ENCODE data around the gene POU5F1.
"Not testable (repeated sequence)": the region's sequence is repeated elsewhere in the genome, so short reads cannot be mapped to it uniquely, and the experiment has no call there.

POU5F1 gene

DNA sequence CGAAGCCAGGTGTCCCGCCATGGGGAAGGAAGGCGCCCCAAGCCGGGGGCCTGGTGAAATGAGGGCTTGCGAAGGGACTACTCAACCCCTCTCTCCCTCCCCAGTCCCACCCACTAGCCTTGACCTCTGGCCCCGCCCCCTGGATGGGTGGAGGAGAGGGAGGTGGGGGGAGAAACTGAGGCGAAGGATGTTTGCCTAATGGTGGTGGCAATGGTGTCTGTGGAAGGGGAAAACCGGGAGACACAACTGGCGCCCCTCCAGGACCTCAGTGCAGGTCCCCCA is at the start of gene POU5F1:
Gene POU5F1 (minus strand): TSS at position 83 of the 282 bp plus-strand sequence. CDS start 62 bp downstream, at position 21.
- DNase-seq: no peak

DNA sequence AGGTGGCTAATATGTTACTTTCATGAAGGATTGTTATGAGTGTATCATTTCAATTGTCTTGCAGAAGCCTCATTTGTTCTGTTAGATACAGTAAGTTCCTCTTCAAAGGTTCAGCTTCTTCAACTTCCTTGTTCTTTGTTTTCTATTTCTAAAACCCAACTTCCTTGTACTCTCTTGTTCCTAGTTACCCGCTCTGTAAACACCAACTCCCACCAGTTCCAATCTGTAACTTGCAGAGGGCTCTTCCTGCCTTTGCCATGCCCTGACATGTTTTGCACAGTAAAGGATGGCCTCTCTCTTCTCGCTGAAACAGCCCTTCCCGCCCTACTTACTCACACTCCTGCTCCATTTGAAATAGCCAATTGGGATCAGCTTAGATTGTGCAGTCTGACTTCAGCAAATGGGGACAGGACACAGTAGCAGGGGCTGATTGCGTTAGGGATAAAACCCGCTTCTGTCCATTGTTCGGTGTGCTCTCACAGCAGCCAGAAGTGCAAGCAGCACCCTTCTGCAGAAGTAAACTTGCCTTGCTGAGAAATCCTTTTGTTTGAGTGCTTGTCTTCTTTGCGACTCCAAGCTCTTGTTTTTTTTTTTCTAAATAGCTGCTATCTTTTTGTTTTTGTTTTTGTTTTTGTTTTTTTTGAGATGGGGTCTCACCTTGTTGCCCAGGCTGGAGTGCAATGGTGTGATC is 45.9 kb upstream of the POU5F1 start:
- DNase-seq: no peak

DNA sequence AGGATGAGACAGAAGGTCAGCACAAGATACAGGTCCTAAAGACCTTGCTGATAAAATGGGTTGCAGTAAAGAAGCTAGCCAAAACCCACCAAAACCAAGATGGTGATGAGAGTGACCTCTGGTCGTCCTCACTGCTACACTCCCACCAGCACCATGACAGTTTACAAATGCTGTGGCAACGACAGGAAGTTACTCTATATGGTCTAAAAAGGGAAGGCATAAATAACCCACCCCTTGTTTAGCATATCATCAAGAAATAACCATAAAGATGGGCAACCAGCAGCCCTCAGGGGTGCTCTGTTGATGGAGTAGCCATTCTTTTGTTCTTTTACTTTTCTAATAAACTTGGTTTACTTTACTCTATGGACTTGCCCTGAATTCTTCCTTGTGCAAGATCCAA is 44.7 kb upstream of the POU5F1 start:
- not testable (repeated sequence) for DNase-seq

DNA sequence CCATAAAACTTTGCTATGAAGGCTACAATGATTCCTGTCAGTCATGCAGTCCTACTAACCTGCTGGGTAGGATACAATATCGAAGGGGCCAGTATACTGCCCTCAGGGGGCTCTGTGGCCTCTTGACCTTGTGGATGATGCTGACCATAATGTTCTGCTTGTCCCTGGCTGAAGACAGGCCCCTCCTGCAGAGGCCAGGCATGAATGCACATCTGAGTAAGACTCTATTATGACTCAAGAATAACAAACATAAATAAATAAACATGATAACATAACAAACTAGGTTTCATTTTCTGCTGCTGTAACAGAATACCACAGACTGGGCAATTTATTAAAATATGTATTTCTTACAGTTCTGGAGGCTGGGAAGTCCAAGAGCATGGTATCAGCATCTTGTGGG is 44.0 kb upstream of the POU5F1 start:
- DNase-seq: no peak

DNA sequence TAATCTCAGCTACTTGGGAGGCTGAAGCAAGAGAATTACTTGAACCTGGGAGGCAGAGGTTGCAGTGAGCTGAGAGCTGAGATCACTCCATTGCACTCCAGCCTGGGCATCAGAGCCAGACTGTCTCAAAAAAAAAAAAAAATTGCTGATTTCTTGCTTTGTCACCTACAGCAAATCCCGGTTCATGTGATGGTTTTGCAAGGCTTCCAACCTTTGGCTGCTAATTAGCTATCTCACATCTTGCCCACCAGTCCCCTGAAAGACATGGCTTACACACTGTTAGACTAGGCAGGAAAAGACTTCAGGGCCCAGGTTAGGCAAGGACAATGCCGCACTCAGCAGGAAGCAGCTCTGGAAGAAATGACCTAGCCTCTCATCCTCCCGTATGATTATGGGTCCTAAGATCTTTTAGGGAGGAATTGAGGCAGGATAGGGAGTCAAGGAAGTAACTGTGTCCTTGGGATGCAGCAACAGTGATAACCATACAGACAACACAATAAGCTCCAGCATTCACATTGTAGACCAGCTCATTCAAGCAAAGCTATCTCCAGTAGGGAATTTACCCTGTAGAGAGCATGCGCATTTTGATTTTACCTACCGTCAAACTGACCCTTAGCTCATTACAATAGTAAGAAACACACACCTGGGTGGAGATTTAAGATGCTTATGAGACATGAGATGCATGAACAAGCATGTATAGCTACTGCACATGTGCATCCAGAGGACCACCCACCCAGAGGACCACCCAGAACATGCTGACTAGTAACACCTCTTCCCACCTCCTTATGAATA is 40.5 kb upstream of the POU5F1 start:
- DNase-seq: no peak

DNA sequence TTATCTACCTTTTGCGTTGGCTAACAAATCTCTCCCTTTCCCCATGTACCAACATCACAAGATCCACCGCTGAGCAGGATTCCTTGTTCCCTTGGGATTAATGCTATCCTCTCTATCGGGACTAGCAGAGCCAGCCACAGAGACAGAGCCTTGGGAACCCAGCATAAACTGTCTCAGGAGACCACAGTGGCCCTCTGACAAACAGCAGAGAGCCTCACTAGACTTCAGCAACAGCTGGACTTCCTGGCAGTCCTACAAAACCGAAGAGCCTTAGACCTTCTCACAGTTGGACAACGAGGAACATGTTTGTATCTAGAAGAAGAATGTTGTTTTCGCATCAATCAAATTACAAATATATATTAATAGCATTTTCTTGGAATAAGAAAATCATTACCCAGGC is 39.6 kb upstream of the POU5F1 start:
- no peak for DNase-seq

DNA sequence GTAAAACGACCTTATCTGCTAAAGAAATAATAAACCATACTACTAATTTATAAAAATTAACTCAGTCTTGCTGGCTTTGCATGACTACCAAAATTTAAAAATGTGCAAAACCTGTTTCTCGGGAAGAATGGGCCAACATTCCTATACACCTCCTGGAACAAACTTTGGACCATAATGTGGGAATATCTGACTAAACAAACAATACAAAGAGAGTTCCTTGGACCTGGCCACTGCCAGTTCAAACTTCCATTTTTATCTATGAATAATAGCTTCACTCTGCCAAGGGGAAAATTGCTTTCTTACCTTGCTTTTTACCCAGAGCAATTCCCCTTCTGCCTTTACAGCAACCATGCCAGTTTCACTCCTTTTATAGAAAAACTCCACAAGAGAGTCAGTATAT is 38.7 kb upstream of the POU5F1 start:
- no peak for DNase-seq

DNA sequence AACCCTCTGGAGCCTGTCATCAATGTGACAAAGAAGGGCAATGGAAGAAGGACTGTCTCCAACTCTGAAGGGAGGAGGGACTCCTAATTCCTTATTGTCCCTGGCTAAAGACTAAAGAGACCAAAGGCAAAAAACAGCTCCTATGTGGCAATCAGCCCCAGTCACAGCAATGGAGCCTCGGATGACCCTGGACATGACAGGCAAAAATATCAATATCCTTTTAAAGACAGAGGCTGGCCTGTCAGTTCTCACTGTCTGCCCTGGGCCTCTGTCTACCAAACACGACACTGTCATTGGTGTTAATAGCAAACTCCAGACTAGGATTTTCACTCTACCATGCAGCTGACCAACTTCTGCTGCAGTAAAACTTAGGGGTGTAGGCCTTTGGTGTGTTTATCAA is 38.0 kb upstream of the POU5F1 start:
- DNase-seq: no peak

DNA sequence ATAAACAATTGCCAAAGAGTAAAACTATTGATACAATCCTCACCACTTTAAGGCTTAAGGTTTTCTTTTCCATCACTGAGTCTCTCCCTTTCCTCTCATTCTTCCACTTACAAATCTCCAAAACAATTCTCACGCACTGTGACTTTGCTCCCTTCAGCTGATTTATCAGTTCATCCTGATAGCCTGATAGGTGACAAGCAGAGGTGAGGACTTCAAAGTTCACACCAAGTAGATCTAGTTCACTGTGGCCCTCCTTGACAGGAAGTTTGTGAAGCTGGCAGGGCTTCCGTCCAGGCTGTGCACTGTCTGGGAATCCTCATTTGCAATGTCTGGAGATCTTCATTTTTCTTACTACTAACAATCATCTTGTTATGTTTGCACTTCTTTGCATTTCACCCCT is 35.2 kb upstream of the POU5F1 start:
- no peak for DNase-seq

DNA sequence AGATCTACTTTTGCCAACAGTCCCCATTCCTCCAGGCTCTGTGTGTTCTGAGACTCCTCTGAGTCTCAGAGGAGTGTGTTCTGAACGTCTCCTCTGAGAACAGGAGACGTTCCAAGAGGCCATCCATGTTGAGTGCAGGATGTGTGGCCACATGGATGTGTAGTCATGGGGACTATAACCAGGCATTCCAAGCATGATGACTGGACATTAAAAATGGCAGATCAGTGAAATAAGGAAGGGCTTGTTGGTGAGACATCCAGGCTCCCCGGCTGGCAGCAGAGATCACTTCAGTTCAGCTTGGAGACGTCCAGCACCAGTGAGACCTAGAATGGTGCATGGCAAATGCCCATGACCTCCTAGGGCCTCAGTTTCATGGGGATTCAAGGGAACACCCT is 34.3 kb upstream of the POU5F1 start:
- DNase-seq: peak; percentile 17

DNA sequence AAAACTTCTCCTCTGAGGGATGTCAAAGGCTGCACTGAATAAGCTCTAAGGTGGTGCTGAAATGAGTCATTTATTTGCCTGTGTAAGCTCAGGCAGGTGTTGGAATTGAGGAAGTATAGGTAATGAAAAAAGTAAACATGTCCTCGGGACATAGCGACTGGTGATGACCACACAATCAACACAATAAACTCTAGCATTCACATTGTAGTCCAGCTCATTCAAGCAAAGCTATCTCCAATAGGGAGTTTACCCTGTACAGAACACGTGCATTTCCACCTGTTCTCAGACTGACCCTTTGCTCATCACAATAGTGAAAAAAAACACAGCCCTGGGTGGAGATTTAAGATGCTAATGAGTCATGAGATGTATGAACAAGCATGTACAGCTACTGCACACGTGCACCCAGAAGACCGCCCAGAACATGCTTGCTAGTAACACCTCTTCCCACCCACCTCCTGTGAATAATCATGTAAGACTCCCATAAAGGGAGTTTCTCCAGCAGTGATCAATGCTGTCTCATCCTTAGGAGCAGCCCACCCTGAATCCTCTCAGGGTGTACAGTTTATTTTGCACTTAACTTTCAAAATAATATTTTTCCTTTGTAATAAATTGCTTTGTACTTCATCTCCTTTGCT is 33.0 kb upstream of the POU5F1 start:
- DNase-seq: peak; percentile 94

DNA sequence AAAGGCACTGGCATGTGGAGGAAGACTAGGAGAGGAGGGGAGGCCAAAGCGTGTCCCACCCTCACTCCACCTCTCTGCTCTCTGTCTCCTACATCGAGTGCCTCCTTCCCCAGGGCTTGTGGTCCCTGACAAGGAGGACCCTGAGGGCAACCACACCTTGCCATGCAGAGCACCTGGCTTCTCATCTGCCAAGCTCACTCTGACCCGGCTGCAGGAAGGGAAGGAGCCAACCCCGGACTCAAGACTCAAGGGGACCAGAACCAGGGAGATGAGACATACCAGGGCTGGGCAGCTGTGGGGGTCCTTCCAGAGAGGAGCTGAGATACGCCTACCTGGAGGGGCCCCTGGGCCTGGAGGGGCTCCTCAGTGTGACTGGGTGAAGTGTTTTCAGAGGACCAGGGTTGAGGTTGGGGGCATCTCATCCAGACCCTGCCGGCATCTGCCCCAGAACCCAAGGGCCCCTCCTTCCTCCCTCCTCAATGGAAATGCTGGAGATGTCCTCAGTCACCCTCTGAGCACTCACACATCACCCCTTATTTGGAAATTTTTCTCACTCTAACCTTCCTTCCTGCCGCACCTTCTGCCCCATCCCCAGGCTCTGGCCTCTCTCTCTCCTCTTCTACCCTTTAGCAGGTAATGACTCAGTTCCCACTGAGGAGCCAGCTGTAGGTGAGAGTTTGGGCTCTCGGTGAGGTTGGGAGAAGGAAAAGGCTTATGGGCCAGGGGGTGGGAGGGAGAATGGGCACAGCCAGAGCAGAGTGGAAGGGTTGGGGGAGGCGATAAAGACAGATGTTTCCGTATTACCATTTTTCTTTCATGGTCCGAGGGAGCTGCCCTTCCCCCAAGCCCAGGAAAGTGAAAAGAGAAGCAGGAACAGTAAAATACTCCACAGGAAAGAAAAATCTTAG is 32.0 kb upstream of the POU5F1 start:
- DNase-seq: peak; percentile 76

DNA sequence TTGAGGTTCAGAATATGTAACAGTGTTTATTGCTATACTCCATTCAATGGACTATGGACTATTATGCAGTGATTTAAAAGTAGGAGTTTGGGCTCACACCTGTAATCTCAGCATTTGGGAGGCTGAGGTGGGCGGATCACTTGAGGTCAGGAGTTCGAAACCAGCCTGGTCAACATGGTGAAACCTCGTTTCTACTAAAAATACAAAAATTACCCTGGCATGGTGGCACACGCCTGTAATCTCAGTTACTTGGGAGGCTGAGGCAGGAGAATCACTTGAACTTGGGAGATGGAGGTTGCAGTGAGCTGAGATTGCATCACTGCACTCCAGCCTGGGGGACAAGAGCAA is 28.6 kb upstream of the POU5F1 start:
- not testable (repeated sequence) for DNase-seq

DNA sequence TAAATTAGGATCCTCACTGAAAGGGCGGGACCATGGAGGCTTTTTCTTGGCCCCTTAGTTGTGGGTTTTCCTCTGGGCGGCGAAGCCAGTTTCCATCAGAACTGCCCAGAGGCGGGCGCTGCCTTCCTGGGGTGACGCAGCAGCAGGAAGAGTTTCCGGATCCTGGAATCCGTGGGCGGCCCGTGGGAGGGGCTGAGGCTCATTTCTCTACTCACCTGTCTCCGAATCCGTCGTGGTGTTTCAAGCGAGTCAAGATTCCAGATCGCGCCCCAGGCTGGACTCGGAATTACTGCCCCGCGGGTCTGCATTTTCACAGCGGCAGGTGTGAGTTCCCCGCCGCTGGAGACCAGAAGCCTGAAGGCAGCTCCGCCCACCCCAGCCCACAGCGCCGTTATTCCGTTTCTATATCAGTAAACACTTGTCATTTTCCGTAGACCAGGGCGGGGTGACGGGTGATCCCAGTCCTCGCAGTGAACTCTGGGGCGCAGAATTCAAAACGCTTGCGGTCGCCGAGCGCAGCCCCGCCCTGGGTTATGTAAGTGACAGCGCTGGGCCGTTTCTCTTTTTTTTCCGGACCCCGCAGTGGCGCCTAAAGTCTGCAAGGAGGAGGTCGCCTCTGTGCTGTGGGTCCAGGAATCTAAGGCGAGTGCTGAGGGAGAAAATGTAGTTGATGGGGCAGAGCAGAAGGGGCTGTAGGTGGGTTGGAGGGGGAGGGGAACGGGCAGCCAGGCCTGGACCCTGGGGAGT is 27.2 kb upstream of the POU5F1 start:
- peak; percentile 89 for DNase-seq

DNA sequence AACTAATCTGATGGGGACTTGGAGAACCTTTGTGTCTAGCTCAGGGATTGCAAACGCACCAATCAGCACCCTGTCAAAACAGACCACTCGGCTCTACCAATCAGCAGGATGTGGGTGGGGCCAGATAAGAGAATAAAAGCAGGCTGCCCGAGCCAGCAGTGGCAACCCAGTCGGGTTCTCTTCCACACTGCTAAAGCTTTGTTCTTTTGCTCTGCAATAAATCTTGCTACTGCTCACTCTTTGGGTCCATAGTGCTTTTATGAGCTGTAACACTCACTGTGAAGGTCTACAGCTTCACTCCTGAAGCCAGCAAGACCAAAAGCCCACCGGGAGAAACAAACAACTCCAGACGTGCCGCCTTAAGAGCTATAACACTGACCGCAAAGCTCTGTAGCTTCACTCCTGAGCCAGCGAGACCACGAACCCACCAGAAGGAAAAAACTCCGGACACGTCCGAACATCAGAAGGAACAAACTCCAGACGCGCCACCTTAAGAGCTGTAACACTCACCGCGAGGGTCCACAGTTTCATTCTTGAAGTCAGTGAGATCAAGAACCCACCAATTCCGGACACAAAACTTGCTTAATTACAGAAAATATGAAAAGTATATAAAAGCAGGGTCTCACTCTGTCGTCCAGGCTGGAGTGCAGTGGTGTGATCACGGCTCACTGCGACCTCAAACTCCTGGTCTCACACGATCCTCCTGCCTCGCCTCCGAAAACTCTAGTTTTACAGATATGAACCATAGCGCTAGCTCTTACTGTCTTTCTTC is 26.0 kb upstream of the POU5F1 start:
- DNase-seq: not testable (repeated sequence)

DNA sequence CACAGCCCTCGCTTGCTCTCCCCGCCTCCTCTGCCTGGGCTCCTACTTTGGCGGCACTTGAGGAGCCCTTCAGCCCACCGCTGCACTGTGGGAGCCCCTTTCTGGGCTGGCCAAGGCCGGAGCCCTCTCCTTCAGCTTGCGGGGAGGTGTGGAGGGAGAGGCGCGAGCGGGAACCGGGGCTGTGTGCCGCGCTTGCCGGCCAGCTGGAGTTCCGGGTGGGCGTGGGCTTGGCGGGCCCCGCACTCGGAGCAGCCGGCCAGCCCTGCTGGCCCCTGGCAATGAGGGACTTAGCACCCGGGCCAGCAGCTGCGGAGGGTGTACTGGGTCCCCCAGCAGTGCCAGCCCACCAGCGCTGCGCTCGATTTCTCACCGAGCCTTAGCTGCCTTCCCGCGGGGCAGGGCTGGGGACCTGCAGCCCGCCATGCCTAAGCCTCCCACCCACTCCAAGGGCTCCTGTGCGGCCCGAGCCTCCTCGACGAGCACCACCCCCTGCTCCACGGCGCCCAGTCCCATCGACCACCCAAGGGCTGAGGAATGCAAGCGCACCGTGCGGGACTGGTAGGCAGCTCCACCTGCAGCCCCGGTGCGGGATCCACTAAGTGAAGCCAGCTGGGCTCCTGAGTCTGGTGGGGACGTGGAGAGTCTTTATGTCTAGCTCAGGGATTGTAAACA is 25.0 kb upstream of the POU5F1 start:
- not testable (repeated sequence) for DNase-seq

DNA sequence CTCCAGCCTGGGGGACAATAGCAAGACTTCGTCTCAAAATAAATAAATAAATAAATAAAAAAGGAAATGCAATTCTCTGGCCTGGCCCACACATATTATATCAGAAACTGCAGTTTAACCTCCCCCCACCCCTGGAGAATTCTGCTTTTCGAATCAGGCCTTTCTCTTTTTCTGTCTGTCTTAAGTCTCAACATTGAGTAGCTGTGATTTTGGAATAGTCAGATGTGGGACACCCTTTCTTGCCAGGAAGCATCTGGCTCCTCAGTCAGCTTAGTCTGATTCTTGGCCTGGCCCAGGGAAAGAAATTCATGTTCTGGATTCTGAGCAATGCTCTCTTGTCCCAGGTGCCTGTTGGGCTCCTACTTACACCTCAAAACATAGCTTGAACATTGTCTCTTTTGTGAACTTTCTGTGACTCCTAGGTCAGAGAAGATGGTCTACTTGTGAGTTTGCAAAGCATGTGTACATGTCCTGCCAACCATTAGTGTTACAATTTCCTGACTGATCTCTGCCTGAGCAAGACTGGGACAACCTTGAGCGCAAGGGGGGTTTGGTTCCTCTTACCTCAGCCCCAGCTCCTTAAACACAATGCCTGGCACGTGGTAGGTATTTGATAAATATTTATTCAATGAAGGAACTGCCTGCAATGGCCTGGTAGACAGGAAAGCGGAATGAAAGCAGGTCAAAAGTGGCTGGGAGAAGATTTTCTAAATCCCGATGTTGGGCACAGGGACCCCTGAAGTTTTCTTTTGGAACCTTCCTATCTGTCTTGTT is 23.8 kb upstream of the POU5F1 start:
- no peak for DNase-seq

DNA sequence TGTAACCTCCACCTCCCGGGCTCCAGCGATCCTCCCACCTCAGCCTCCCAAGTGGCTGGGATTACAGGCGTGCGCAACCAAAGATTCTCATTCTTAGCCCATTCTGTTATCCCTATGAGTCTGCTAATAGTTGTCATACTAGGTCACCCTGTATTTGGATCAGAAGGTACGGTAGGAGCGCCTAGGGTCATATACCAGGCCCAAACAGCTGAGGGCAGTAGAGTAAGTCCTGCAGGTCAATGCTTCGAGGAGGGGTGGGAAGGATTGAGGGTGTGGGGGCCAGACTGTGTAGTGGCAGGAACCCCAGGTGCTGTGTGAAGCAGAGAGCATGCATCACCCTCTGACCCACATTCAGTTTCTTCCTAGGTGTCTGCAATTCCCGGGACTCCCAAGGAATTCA is 22.7 kb upstream of the POU5F1 start:
- no peak for DNase-seq

DNA sequence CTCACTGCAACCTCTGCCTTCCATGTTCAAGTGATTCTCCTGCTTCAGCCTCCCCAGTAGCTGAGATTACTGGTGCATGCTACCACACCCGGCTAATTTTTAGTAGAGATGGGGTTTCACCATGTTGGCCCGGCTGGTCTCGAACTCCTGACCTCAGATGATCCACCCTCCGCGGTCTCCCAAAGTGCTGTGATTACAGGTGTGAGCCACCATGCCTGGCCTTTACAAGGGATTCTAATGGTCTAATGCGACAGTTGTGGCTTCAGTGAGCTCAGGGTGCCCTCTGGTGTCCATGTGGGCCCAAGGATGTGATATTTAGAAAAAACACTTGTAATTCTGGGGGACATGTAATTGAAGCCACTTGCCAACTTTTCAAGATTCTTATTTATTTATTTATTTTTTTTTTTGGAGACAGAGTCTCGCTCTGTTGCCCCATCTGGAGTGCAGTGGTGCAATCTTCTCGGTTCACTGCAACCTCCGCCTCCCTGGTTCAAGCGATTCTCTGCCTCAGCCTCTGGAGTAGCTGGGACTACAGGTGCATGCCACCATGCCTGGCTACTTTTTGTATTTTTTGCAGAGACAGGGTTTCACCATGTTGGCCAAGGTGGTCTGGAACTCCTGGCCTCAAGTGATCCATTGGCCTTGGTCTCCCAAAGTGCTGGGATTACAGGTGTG is 22.1 kb upstream of the POU5F1 start:
- peak; percentile 14 for DNase-seq

DNA sequence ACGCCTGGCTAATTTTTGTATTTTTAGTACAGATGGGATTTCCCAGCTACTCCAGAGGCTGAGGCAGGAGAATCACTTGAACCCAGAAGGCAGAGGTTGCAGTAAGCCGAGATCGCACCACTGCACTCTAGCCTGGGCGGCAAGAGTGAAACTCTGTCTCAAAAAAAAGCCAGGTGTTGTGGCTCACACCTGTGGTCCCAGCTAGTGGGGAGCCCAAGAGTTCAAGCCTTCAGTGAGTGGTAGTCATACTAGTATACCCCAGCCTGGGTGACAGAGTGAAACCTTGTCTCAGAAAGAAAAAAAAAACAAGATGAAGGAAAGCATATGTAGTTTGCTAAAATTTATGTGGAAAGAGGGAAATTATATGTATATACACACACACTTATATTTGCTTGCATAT is 20.0 kb upstream of the POU5F1 start:
- DNase-seq: no peak

All from NCI-H510A treated with DMSO at 0.1 percent for 48 hours (cell line).